ENCODE measurements around the gene SUSD1. TPM values are rescaled to one million over a fixed set of nuclear protein-coding genes. Genes with fewer than 3 reads are reported as not detected.

The SUSD1 gene
- polyA plus RNA-seq, 1 donor from 2014 or later: 2.0 TPM

GRCh38 chr9:112047538-112048066 is 127.5 kb downstream of the SUSD1 start:
- no peak for TF ChIP-seq TAF1 (IDR thresholded peaks at IDR 0.05; ENCODE audit: low read depth)
- no peak for TF ChIP-seq REST (IDR thresholded peaks at IDR 0.05; ENCODE audit: borderline replicate concordance)
- no peak for TF ChIP-seq MXI1 (conservative IDR thresholded peaks at IDR 0.05; ENCODE audit: poor library complexity, severe bottlenecking)
- no peak for TF ChIP-seq SMC3 (conservative IDR thresholded peaks at IDR 0.05; ENCODE audit: poor library complexity)
- TF ChIP-seq CTCF (IDR thresholded peaks at IDR 0.05; ENCODE audit: poor library complexity, severe bottlenecking): no peak
- no peak for TF ChIP-seq POLR2AphosphoS5 (IDR thresholded peaks at IDR 0.05)
- TF ChIP-seq EZH2 (IDR thresholded peaks at IDR 0.05; ENCODE audit: borderline replicate concordance, insufficient read depth, low read length, poor library complexity, severe bottlenecking): no peak
- TF ChIP-seq RAD21 (conservative IDR thresholded peaks at IDR 0.05): no peak
- no peak for TF ChIP-seq EP300 (conservative IDR thresholded peaks at IDR 0.05; ENCODE audit: poor library complexity, severe bottlenecking)
- Histone ChIP-seq H3K9ac (ENCODE audit: low read length) (no peak overlapping the region), H3K9me3 (ENCODE audit: low read length) (no peaks in the 10 kb centered on the region), H3K79me2 (replicated peaks; ENCODE audit: insufficient read depth, low read length) (no peaks in the 10 kb centered on the region), H3K27ac (ENCODE audit: low read length) (no peak overlapping the region), H3K4me3 (ENCODE audit: low read length) (no peak overlapping the region), H3K36me3 (ENCODE audit: insufficient read depth, low read length) (no peaks in the 10 kb centered on the region), H3K27me3 (ENCODE audit: insufficient read depth, low read depth, low read length) (no peaks in the 10 kb centered on the region), H3F3A (ENCODE audit: insufficient read depth, low read length, poor library complexity, severe bottlenecking) (no peaks in the 10 kb centered on the region), H4K20me1 (ENCODE audit: insufficient read depth) (no peaks in the 10 kb centered on the region), H2AFZ (ENCODE audit: low read depth, low read length) (no peak overlapping the region), H3K9me2 (ENCODE audit: insufficient read depth, low read length) (no peaks in the 10 kb centered on the region), H3K4me2 (ENCODE audit: low read length) (no peak overlapping the region)

- H3K27me3 ChIP-seq (ENCODE audit: insufficient read depth, low read depth, low read length): no peaks in the 10 kb centered on the region
- no peaks in the 10 kb centered on the region for H3K36me3 ChIP-seq (ENCODE audit: insufficient read depth, low read length)
- no peaks in the 10 kb centered on the region for H3F3A ChIP-seq (ENCODE audit: insufficient read depth, low read length, poor library complexity, severe bottlenecking)
- no peaks in the 10 kb centered on the region for H4K20me1 ChIP-seq (ENCODE audit: insufficient read depth)
- H2AFZ ChIP-seq (ENCODE audit: low read depth, low read length): no peak overlapping the region
- no peaks in the 10 kb centered on the region for H3K9me2 ChIP-seq (ENCODE audit: insufficient read depth, low read length)
- H3K9ac ChIP-seq (ENCODE audit: low read length): no peak overlapping the region
- H3K27ac ChIP-seq (ENCODE audit: low read length): no peak overlapping the region
- no peaks in the 10 kb centered on the region for H3K79me2 ChIP-seq (replicated peaks; ENCODE audit: insufficient read depth, low read length)
- no peaks in the 10 kb centered on the region for H3K9me3 ChIP-seq (ENCODE audit: low read length)
- no peak overlapping the region for H3K4me3 ChIP-seq (ENCODE audit: low read length)
- TF ChIP-seq MXI1 (conservative IDR thresholded peaks at IDR 0.05; ENCODE audit: poor library complexity, severe bottlenecking): no peak
- no peak for TF ChIP-seq EP300 (conservative IDR thresholded peaks at IDR 0.05; ENCODE audit: poor library complexity, severe bottlenecking)
- no peak overlapping the region for H3K4me2 ChIP-seq (ENCODE audit: low read length)
Measured at GRCh38 chr9:112046181-112046580, 128.9 kb downstream of the SUSD1 start.

All from neural cell (in vitro differentiated cells).